ENCODE measurements around the gene RET. TPM values are rescaled to one million over a fixed set of nuclear protein-coding genes. Genes with fewer than 3 reads are reported as not detected.

Gene RET
- total RNA-seq, 3 donors from 2014 or later: 0.66 to 1.8 (median 0.96) TPM

- Histone ChIP-seq H3K4me3 (no peak overlapping the region), H3K9me3 (no peaks in the 10 kb centered on the region), H3K27me3 (peaks cover 0 to 23% of the 10 kb centered on the region in 2 donors), H3K36me3 (no peaks in the 10 kb centered on the region), H3K4me1 (no peaks in the 10 kb centered on the region), H3K27ac (no peak overlapping the region)
- intact Hi-C loops (cut with DNase I; ENCODE audit: low total_unique reads): no loop called here
- DNase-seq (ENCODE audit: low spot score in 2 of 2): no peak
- TF ChIP-seq CTCF (IDR thresholded peaks at IDR 0.05) (no peak), POLR2AphosphoS5 (IDR thresholded peaks at IDR 0.05) (no peak), POLR2A (IDR thresholded peaks at IDR 0.05) (no peak)
These were observed 6.5 kb upstream of the RET start for GRCh38 chr10:43070121-43071085.

GRCh38 chr10:43071865-43072650 is 4.8 kb upstream of the RET start:
- no peak for TF ChIP-seq POLR2A (IDR thresholded peaks at IDR 0.05)
- no peak for TF ChIP-seq POLR2AphosphoS5 (IDR thresholded peaks at IDR 0.05)
- TF ChIP-seq CTCF (IDR thresholded peaks at IDR 0.05): no peak
- intact Hi-C loops (cut with DNase I; ENCODE audit: low total_unique reads): no loop called here
- Histone ChIP-seq H3K4me1 (no peaks in the 10 kb centered on the region), H3K27me3 (peaks cover 0 to 39% of the 10 kb centered on the region in 2 donors), H3K36me3 (no peaks in the 10 kb centered on the region), H3K9me3 (no peaks in the 10 kb centered on the region), H3K27ac (no peak overlapping the region), H3K4me3 (no peak overlapping the region)
- no peak for DNase-seq (ENCODE audit: low spot score in 2 of 2)

- Histone ChIP-seq H3K27me3 (peaks cover 0 to 48% of the 10 kb centered on the region in 2 donors), H3K9me3 (no peaks in the 10 kb centered on the region), H3K27ac (no peak overlapping the region), H3K4me1 (peaks cover 0 to 4% of the 10 kb centered on the region in 2 donors), H3K36me3 (no peaks in the 10 kb centered on the region), H3K4me3 (no peak overlapping the region)
- TF ChIP-seq POLR2AphosphoS5 (IDR thresholded peaks at IDR 0.05) (no peak), POLR2A (IDR thresholded peaks at IDR 0.05) (no peak), CTCF (IDR thresholded peaks at IDR 0.05) (no peak)
- no peak for DNase-seq (ENCODE audit: low spot score in 2 of 2)
- intact Hi-C loops (cut with DNase I; ENCODE audit: low total_unique reads): no loop called here
These were observed 3.7 kb upstream of the RET start for GRCh38 chr10:43073191-43073590.

DNA sequence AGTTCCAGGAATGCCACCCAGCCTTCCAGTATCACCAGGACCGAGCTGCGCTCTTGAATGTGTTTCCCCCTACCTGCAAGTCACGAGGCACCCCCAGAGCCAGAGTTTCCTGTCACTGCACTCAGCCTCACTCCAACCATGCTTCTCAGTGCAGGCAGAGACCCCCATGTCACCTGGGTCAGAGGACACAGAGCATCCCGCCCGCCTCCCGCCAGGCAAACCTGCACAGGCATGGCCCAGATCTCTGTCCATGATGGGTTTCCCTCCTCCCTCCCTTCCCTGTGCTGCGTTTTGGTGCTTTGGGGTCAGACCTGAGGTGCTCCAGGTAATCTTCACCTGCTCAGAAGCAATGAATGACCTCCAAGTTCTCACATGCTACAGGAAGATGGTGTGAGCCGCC is 3.1 kb upstream of the RET start:
- no peak overlapping the region for H3K27ac ChIP-seq
- no peaks in the 10 kb centered on the region for H3K36me3 ChIP-seq
- intact Hi-C loops (cut with DNase I; ENCODE audit: low total_unique reads): no loop called here
- H3K27me3 ChIP-seq: peaks cover 0 to 53% of the 10 kb centered on the region in 2 donors
- no peak for DNase-seq (ENCODE audit: low spot score in 2 of 2)
- no peaks in the 10 kb centered on the region for H3K9me3 ChIP-seq
- H3K4me3 ChIP-seq: no peak overlapping the region
- H3K4me1 ChIP-seq: peaks cover 0 to 4% of the 10 kb centered on the region in 2 donors
- TF ChIP-seq POLR2AphosphoS5 (IDR thresholded peaks at IDR 0.05) (no peak), POLR2A (IDR thresholded peaks at IDR 0.05) (no peak), CTCF (IDR thresholded peaks at IDR 0.05) (no peak)
